Gastrocnemius medialis (tissue), 4 donors: Measurements from ENCODE around the gene ADARB2. TPM values are rescaled to one million over a fixed set of nuclear protein-coding genes. Genes with fewer than 3 reads are reported as not detected.

ENCODE experiments used
- ATAC-seq, 2 donors: fragments of 150-250 bp; one replicate each; pipeline ENCODE4 v1.9.1; 2016
- DNase-seq, 2 donors: peaks; one replicate each; pipeline ENCODE4 v3.0.0-alpha.2; 2019
- H3K27ac ChIP-seq, 4 donors: fragments of 200-600 bp; sonication (generic); 1 replicate in 1 of 4; 2 replicates in 3 of 4; pipeline ENCODE4 v1.5.1; 2016 to 2018; ENCODE audit warnings: mild to moderate bottlenecking in 2 of 4, moderate library complexity in 1 of 4
- H3K27me3 ChIP-seq, 3 donors: fragments of 200-600 bp; sonication (generic) in 2 of 3; 1 replicate in 1 of 3; 2 replicates in 2 of 3; pipeline versions ENCODE4 v1.5.1 to v1.6.0; 2016 to 2019; ENCODE audit warnings: mild to moderate bottlenecking in 1 of 3, moderate library complexity in 1 of 3
- H3K36me3 ChIP-seq, 2 donors: fragments of 200-600 bp; sonication (generic) in 1 of 2; one replicate each; pipeline ENCODE4 v1.5.1; 2017 to 2018
- H3K4me1 ChIP-seq, 2 donors: fragments of 200-600 bp; sonication (generic) in 1 of 2; one replicate each; pipeline ENCODE4 v1.5.1; 2016 to 2017; ENCODE audit warnings: mild to moderate bottlenecking in 2 of 2
- H3K4me3 ChIP-seq, 4 donors: fragments of 200-600 bp; sonication (generic) in 3 of 4; 1 replicate in 1 of 4; 2 replicates in 3 of 4; pipeline ENCODE4 v1.5.1; 2016 to 2019; ENCODE audit warnings: mild to moderate bottlenecking in 2 of 4
- H3K9me3 ChIP-seq, 3 donors: fragments of 200-600 bp; sonication (generic) in 2 of 3; 1 replicate in 1 of 3; 2 replicates in 2 of 3; pipeline ENCODE4 v1.5.1; 2016 to 2019
- POLR2A ChIP-seq, 2 donors: fragments of 450-650 bp; IDR thresholded peaks; one replicate each; pipeline ENCODE4 v1.6.1; 2017; ENCODE audit warnings: antibody characterized with exemption in 2 of 2, mild to moderate bottlenecking in 2 of 2, moderate library complexity in 2 of 2
- in situ Hi-C, 4 donors: fragments of 200-750 bp; cut with MboI; loops; one replicate each; pipeline versions ENCODE4 v1.15.0 to v1.8.0; 2017; ENCODE audit warnings: low sequenced_read_pairs in 4 of 4
- intact Hi-C: fragments of 100-400 bp; cut with DNase I; formaldehyde crosslinking; loops from one replicate; pipeline ENCODE4 v1.15.1; 2023; ENCODE audit warnings: low total_unique reads
- total RNA-seq, 4 donors: library from RNA; depleted of rRNA; stranded (reverse); fragments of >200 nt; gene quantifications; one replicate each; pipeline versions ENCODE4 v1.1.0 to v1.2.3, GENCODE V29; 2016
- TF ChIP-seq, protein P1 (sequence below), 5 experiments: fragments of 450-650 bp in 3 of 5; fragments of 200-600 bp in 2 of 5; sonication (generic) in 2 of 5; IDR thresholded peaks in 4 of 5; conservative IDR thresholded peaks in 1 of 5; 1 replicate in 4 of 5; 2 replicates in 1 of 5; pipeline ENCODE4 v1.5.1; 2016 to 2019; ENCODE audit warnings: antibody characterized with exemption in 5 of 5, mild to moderate bottlenecking in 3 of 5, moderate library complexity in 3 of 5

Gene ADARB2
- total RNA-seq, 4 donors from 2014 or later = 0.07 to 0.87 (median 0.10) TPM

DNA sequence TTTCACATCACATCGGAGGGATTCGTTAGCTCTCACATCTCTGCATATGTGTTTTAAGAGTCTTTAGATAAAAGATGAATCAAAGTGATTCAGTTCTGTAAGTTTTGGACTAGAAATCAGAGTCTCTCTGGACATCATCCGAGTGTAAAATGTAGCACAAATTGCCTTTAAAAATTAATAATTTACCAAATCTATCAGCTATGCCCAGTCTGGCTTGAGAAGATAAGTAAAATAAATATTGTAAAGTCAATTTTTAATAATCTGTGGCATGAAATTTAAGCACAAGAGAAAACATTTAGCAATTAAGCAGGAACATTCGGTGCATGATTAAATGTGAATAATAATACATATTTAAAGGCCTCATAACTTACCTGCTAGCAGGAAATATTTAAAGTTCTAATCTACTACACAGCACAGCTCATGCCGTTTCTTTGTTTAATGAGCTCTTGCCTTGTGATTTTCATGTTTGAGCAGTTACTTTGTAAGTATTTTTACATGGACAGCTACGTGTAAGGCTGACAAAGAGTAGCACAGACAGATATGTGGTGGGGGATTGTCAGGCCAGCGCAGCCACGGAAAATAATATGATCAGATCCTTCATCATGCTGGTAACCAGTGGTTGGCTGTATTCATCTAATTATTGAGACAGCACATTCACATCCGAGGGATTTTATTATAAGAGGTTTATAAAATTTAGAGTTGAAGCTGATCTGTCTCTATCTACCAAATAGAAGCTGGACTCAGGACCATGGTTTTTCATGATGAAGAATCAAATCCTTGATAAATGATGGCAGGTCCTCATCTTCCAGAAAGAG is 317.3 kb downstream of the ADARB2 start:
- Histone ChIP-seq H3K4me3 (no peak overlapping the region), H3K4me1 (no peaks in the 10 kb centered on the region), H3K36me3 (no peaks in the 10 kb centered on the region), H3K27me3 (peaks cover 0 to 12% (median 5%) of the 10 kb centered on the region in 3 donors), H3K27ac (no peak overlapping the region), H3K9me3 (no peaks in the 10 kb centered on the region)
- intact Hi-C loops = no loop called here
- ATAC-seq (no peak), DNase-seq (no peak)
- in situ Hi-C loops = no loop called here
- no peak for TF ChIP-seq POLR2A (IDR thresholded peaks at IDR 0.05)
- TF ChIP-seq, protein P1, sequence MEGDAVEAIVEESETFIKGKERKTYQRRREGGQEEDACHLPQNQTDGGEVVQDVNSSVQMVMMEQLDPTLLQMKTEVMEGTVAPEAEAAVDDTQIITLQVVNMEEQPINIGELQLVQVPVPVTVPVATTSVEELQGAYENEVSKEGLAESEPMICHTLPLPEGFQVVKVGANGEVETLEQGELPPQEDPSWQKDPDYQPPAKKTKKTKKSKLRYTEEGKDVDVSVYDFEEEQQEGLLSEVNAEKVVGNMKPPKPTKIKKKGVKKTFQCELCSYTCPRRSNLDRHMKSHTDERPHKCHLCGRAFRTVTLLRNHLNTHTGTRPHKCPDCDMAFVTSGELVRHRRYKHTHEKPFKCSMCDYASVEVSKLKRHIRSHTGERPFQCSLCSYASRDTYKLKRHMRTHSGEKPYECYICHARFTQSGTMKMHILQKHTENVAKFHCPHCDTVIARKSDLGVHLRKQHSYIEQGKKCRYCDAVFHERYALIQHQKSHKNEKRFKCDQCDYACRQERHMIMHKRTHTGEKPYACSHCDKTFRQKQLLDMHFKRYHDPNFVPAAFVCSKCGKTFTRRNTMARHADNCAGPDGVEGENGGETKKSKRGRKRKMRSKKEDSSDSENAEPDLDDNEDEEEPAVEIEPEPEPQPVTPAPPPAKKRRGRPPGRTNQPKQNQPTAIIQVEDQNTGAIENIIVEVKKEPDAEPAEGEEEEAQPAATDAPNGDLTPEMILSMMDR (IDR thresholded peaks at IDR 0.05 in 4 of 5, conservative IDR thresholded peaks at IDR 0.05 in 1 of 5) = no peak

DNA sequence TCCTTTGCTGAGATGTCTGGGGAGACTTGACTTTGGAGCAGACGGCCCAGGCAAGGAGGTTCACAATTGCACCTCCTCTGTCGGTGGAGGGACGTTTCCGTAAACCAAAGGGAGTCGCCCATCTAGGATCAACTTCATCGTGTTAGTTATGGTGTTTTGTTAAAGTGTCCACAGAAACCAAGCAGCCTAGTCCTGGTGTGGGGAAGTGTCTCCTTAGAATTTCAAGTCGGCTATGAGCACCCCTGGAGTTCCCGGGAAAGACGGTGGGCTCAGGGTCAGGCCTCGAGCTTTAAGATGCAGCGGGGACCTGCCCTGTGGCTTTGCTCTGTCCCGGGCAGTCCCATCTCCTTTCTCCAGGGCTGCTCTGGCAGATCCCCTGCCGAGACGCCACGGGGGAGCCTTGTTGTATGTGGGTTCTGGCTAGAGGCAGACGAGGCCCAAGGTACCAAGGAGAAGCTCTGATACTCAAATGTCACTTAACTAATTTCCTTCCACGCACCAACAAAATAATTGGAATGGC is 319.2 kb downstream of the ADARB2 start:
- intact Hi-C loops = no loop called here
- Histone ChIP-seq H3K4me3 (no peak overlapping the region), H3K27me3 (peaks cover 0 to 12% (median 5%) of the 10 kb centered on the region in 3 donors), H3K36me3 (no peaks in the 10 kb centered on the region), H3K9me3 (no peaks in the 10 kb centered on the region), H3K4me1 (no peaks in the 10 kb centered on the region), H3K27ac (no peak overlapping the region)
- ATAC-seq (no peak), DNase-seq (no peak)
- in situ Hi-C loops = no loop called here
- no peak for TF ChIP-seq POLR2A (IDR thresholded peaks at IDR 0.05)
- TF ChIP-seq, protein P1 (IDR thresholded peaks at IDR 0.05 in 4 of 5, conservative IDR thresholded peaks at IDR 0.05 in 1 of 5) = no peak

DNA sequence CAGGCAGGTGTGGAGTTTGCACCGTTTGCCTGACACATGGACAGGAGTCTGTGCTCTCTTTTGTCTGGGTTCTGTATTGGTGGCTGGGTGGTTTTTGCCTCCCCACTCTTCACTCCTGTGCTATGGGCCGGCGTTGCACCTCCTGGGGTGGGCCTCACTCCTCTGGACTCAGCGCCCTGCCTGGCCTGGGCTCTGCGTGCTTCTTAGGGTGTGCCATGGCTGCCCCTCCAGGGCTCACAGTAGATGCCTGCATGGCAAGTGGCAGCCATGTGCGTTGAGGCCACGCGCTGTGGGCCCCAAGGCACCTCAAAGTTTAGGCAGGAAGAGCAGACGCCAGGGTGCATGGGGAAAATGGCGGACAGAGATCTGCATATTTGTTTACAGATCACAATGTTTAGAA is 319.8 kb downstream of the ADARB2 start:
- H3K27ac ChIP-seq = no peak overlapping the region

DNA sequence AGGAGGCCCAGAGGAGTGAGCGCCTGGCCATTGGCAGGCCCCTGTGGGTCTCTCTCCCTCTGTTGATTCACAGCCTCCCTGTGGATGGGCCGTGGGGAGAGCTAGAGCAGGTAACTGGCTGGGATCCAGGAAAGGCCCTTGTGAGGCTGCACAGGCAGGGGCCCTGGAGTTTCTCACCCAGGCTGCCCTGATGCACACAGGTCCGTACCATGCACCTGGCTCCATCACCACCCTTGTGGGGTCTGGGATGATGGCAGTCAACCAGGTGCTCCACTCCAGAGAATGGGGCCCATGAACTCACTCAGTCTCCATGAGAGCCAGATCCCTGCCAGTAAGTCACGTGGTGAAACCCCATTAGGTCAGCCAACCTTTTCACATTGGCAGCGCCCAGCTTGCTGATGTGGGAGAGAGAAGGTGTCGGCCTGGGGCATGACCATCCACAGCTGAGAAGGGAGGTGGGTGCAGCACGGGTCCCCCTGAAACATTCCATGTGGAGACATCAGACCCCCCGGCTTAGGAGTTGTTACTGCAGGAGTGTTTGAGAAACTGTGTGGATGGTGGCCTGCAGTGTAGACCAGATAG is 320.8 kb downstream of the ADARB2 start:
- H3K27ac ChIP-seq = no peak overlapping the region
- H3K9me3 ChIP-seq = no peaks in the 10 kb centered on the region
- TF ChIP-seq, protein P1 (IDR thresholded peaks at IDR 0.05 in 4 of 5, conservative IDR thresholded peaks at IDR 0.05 in 1 of 5) = no peak
- TF ChIP-seq POLR2A (IDR thresholded peaks at IDR 0.05) = no peak
- no peaks in the 10 kb centered on the region for H3K4me1 ChIP-seq
- DNase-seq (no peak), ATAC-seq (no peak)
- intact Hi-C loops (no loop called here), in situ Hi-C loops (no loop called here)
- H3K27me3 ChIP-seq = peaks cover 0 to 12% (median 5%) of the 10 kb centered on the region in 3 donors
- no peak overlapping the region for H3K4me3 ChIP-seq
- H3K36me3 ChIP-seq = no peaks in the 10 kb centered on the region

More for the DNA sequence above, 319.8 kb downstream of the ADARB2 start:
- ATAC-seq (no peak), DNase-seq (no peak)
- in situ Hi-C loops (no loop called here), intact Hi-C loops (no loop called here)
- H3K4me1 ChIP-seq = no peaks in the 10 kb centered on the region
- no peaks in the 10 kb centered on the region for H3K9me3 ChIP-seq
- peaks cover 0 to 12% (median 5%) of the 10 kb centered on the region in 3 donors for H3K27me3 ChIP-seq
- no peak for TF ChIP-seq POLR2A (IDR thresholded peaks at IDR 0.05)
- TF ChIP-seq, protein P1 (IDR thresholded peaks at IDR 0.05 in 4 of 5, conservative IDR thresholded peaks at IDR 0.05 in 1 of 5) = no peak
- H3K4me3 ChIP-seq = no peak overlapping the region
- no peaks in the 10 kb centered on the region for H3K36me3 ChIP-seq
